ENCODE measurements around the gene MBNL2. TPM values are rescaled to one million over a fixed set of nuclear protein-coding genes. Genes with fewer than 3 reads are reported as not detected.
A peak's percentile ranks its signal among the peaks of the same experiment; 100 is the strongest.

The MBNL2 gene
- total and polyA plus RNA-seq, 2 of the 13 experiments (the other 11 are each of a cell fraction or from before 2014, with no cell fraction given): 30.8 to 59.0 TPM

GRCh38 chr13:97274829-97275649 lies 52.9 kb downstream of the MBNL2 start (continued):
- TF ChIP-seq TP53 (CRISPR knock-in tag; conservative IDR thresholded peaks at IDR 0.05): no peak
- no peak for TF ChIP-seq TBP (CRISPR knock-in tag; IDR thresholded peaks at IDR 0.05)
- TF ChIP-seq ZNF484 (CRISPR knock-in tag; IDR thresholded peaks at IDR 0.05; ENCODE audit: borderline replicate concordance, low read depth): no peak
- TF ChIP-seq ZNF10 (CRISPR knock-in tag; IDR thresholded peaks at IDR 0.05; ENCODE audit: borderline replicate concordance, low read depth): no peak
- no peak for TF ChIP-seq GRHL1 (CRISPR knock-in tag; conservative IDR thresholded peaks at IDR 0.05)
- TF ChIP-seq THAP11 (CRISPR knock-in tag; IDR thresholded peaks at IDR 0.05): peak; percentile 51
- TF ChIP-seq NR2F6 (IDR thresholded peaks at IDR 0.05): peak; percentile 72
- 0 out of 2 replicates have a peak, but pooled peaks have one; percentile 40 for TF ChIP-seq NR2F6 (CRISPR knock-in tag; IDR thresholded peaks at IDR 0.05)
- TF ChIP-seq SMAD9 (CRISPR knock-in tag; IDR thresholded peaks at IDR 0.05): no peak
- TF ChIP-seq ADNP (CRISPR knock-in tag; IDR thresholded peaks at IDR 0.05): no peak
- TF ChIP-seq ZMYM2 (CRISPR knock-in tag; IDR thresholded peaks at IDR 0.05): no peak
- no peak for TF ChIP-seq ZNF737 (CRISPR knock-in tag; IDR thresholded peaks at IDR 0.05; ENCODE audit: borderline replicate concordance)
- no peak for TF ChIP-seq SETDB1 (CRISPR knock-in tag; IDR thresholded peaks at IDR 0.05; ENCODE audit: borderline replicate concordance)
- TF ChIP-seq, protein P1, sequence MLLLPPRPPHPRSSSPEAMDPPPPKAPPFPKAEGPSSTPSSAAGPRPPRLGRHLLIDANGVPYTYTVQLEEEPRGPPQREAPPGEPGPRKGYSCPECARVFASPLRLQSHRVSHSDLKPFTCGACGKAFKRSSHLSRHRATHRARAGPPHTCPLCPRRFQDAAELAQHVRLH (CRISPR knock-in tag; IDR thresholded peaks at IDR 0.05; ENCODE audit: borderline replicate concordance, low read depth): no peak
- no peak for TF ChIP-seq ZMAT5 (CRISPR knock-in tag; IDR thresholded peaks at IDR 0.05; ENCODE audit: borderline replicate concordance, low read depth)
- no peak for TF ChIP-seq CHD4 (IDR thresholded peaks at IDR 0.05; ENCODE audit: borderline replicate concordance, low read length)
- no peak for TF ChIP-seq ZNF781 (CRISPR knock-in tag; IDR thresholded peaks at IDR 0.05; ENCODE audit: borderline replicate concordance, not compliant biosample characterization)
- no peak for TF ChIP-seq DMTF1 (CRISPR knock-in tag; IDR thresholded peaks at IDR 0.05)
- no peak for TF ChIP-seq ZSCAN31 (CRISPR knock-in tag; IDR thresholded peaks at IDR 0.05; ENCODE audit: low read depth)
- no peak for TF ChIP-seq NFYC (CRISPR knock-in tag; IDR thresholded peaks at IDR 0.05)
- no peak for TF ChIP-seq ZNF552 (CRISPR knock-in tag; IDR thresholded peaks at IDR 0.05; ENCODE audit: borderline replicate concordance)
- no peak for TF ChIP-seq SMAD1 (CRISPR knock-in tag; IDR thresholded peaks at IDR 0.05; ENCODE audit: borderline replicate concordance, low read depth)
- no peak for TF ChIP-seq SALL2 (CRISPR knock-in tag; IDR thresholded peaks at IDR 0.05)
- TF ChIP-seq ZNF639 (CRISPR knock-in tag; conservative IDR thresholded peaks at IDR 0.05): no peak; the same call in 1 of the 2 replicates
- no peak; the same call in 1 of the 2 replicates for TF ChIP-seq ELF1 (CRISPR knock-in tag; IDR thresholded peaks at IDR 0.05)
